Activated CD8-positive, alpha-beta memory T cell treated with anti-CD3 and anti-CD28 coated beads, Interleukin-2, amount 10 ng/mL, durations not matched to agents 7 days and 5 days (primary cell): ENCODE results near the gene CELF4. TPM values are rescaled to one million over a fixed set of nuclear protein-coding genes. Genes with fewer than 3 reads are reported as not detected.

Experiments
- ATAC-seq: fragments of 150-1000 bp; cut with Tn5 transposase; one replicate; pipeline ENCODE4 v1.10.0; 2021; ENCODE audit warnings: moderate library complexity
- CTCF ChIA-PET: fragments of 350-600 bp; sonication (Branson Sonifier 250); formaldehyde crosslinking; loops from one replicate; lab custom pipeline; 2021; ENCODE audit warnings: antibody characterized with exemption; lab: Charles Lee
- DNase-seq: peaks from one replicate; pipeline ENCODE4 v3.0.0-alpha.2; 2020
- H3K27ac Mint-ChIP-seq: one replicate; pipeline ENCODE4 v1.8.0; 2021; ENCODE audit warnings: mild to moderate bottlenecking, mixed read lengths
- H3K27me3 Mint-ChIP-seq: one replicate; pipeline ENCODE4 v1.8.0; 2021; ENCODE audit warnings: mixed read lengths
- H3K36me3 Mint-ChIP-seq: one replicate; pipeline ENCODE4 v1.8.0; 2021; ENCODE audit warnings: mild to moderate bottlenecking, mixed read lengths
- H3K4me1 Mint-ChIP-seq: one replicate; pipeline ENCODE4 v1.8.0; 2021; ENCODE audit warnings: mixed read lengths
- H3K4me3 Mint-ChIP-seq: one replicate; pipeline ENCODE4 v1.8.0; 2021; ENCODE audit warnings: mild to moderate bottlenecking, moderate library complexity, mixed read lengths
- H3K9me3 Mint-ChIP-seq: one replicate; pipeline ENCODE4 v1.8.0; 2022; ENCODE audit warnings: low read depth, mixed read lengths
- total RNA-seq, 2 experiments: library from RNA; stranded (reverse); gene quantifications; one replicate each; pipeline ENCODE4 v1.2.3, GENCODE V29; 2021

The CELF4 gene
- total RNA-seq, 2 experiments from 2014 or later: not detected

- Mint-ChIP-seq H3K27me3 (no peaks in the 10 kb centered on the region), H3K36me3 (no peaks in the 10 kb centered on the region), H3K4me3 (no peak overlapping the region), H3K4me1 (no peaks in the 10 kb centered on the region), H3K9me3 (no peaks in the 10 kb centered on the region), H3K27ac (no peak overlapping the region)
- ATAC-seq (no peak), DNase-seq (no peak)
- CTCF ChIA-PET: no interaction called here
Observed at GRCh38 chr18:37584952-37585695, 19.5 kb upstream of the CELF4 start.

- CTCF ChIA-PET: no interaction called here
- H3K36me3 Mint-ChIP-seq: no peaks in the 10 kb centered on the region
- H3K27me3 Mint-ChIP-seq: no peaks in the 10 kb centered on the region
- ATAC-seq (no peak), DNase-seq (no peak)
- H3K4me3 Mint-ChIP-seq: no peak overlapping the region
- no peaks in the 10 kb centered on the region for H3K9me3 Mint-ChIP-seq
- no peak overlapping the region for H3K27ac Mint-ChIP-seq
- no peaks in the 10 kb centered on the region for H3K4me1 Mint-ChIP-seq
Observed at GRCh38 chr18:37584217-37584616, 18.6 kb upstream of the CELF4 start.

GRCh38 chr18:37582261-37582660 lies 16.7 kb upstream of the CELF4 start:
- no peak for DNase-seq
- CTCF ChIA-PET: no interaction called here
- H3K27ac Mint-ChIP-seq: no peak overlapping the region
- H3K9me3 Mint-ChIP-seq: no peaks in the 10 kb centered on the region
- no peak overlapping the region for H3K4me3 Mint-ChIP-seq
- no peaks in the 10 kb centered on the region for H3K36me3 Mint-ChIP-seq
- no peak for ATAC-seq
- H3K4me1 Mint-ChIP-seq: no peaks in the 10 kb centered on the region
- H3K27me3 Mint-ChIP-seq: no peaks in the 10 kb centered on the region

- no peak overlapping the region for H3K4me3 Mint-ChIP-seq
- no peak overlapping the region for H3K27ac Mint-ChIP-seq
- DNase-seq (no peak), ATAC-seq (no peak)
- no peaks in the 10 kb centered on the region for H3K36me3 Mint-ChIP-seq
- no peaks in the 10 kb centered on the region for H3K27me3 Mint-ChIP-seq
- H3K9me3 Mint-ChIP-seq: no peaks in the 10 kb centered on the region
- H3K4me1 Mint-ChIP-seq: no peaks in the 10 kb centered on the region
- CTCF ChIA-PET: no interaction called here
Observed at GRCh38 chr18:37578886-37579513, 13.4 kb upstream of the CELF4 start.

- no peak for ATAC-seq
- no peak for DNase-seq
- H3K27me3 Mint-ChIP-seq: no peaks in the 10 kb centered on the region
- H3K4me1 Mint-ChIP-seq: no peaks in the 10 kb centered on the region
- no peaks in the 10 kb centered on the region for H3K9me3 Mint-ChIP-seq
- H3K27ac Mint-ChIP-seq: no peak overlapping the region
- CTCF ChIA-PET: no interaction called here
- no peaks in the 10 kb centered on the region for H3K36me3 Mint-ChIP-seq
- no peak overlapping the region for H3K4me3 Mint-ChIP-seq
Observed at GRCh38 chr18:37578182-37578678, 12.6 kb upstream of the CELF4 start.

- Mint-ChIP-seq H3K4me1 (no peaks in the 10 kb centered on the region), H3K36me3 (no peaks in the 10 kb centered on the region), H3K9me3 (no peaks in the 10 kb centered on the region), H3K27ac (no peak overlapping the region), H3K4me3 (no peak overlapping the region), H3K27me3 (no peaks in the 10 kb centered on the region)
- CTCF ChIA-PET: no interaction called here
- DNase-seq (peak; percentile 8), ATAC-seq (no peak)
Observed at GRCh38 chr18:37577051-37577611, 11.5 kb upstream of the CELF4 start.

GRCh38 chr18:37575646-37576045 lies 10.0 kb upstream of the CELF4 start:
- CTCF ChIA-PET: no interaction called here
- no peaks in the 10 kb centered on the region for H3K27me3 Mint-ChIP-seq
- ATAC-seq (no peak), DNase-seq (peak; percentile 7)
- no peak overlapping the region for H3K4me3 Mint-ChIP-seq
- H3K4me1 Mint-ChIP-seq: no peaks in the 10 kb centered on the region
- no peaks in the 10 kb centered on the region for H3K9me3 Mint-ChIP-seq
- no peak overlapping the region for H3K27ac Mint-ChIP-seq
- H3K36me3 Mint-ChIP-seq: no peaks in the 10 kb centered on the region

- Mint-ChIP-seq H3K27me3 (peaks cover 15% of the 10 kb centered on the region), H3K36me3 (no peaks in the 10 kb centered on the region), H3K9me3 (no peaks in the 10 kb centered on the region), H3K4me1 (no peaks in the 10 kb centered on the region), H3K27ac (no peak overlapping the region), H3K4me3 (no peak overlapping the region)
- CTCF ChIA-PET: no interaction called here
- ATAC-seq (no peak), DNase-seq (peak; percentile 15)
Observed at GRCh38 chr18:37574113-37574512, 8.5 kb upstream of the CELF4 start.

GRCh38 chr18:37572736-37573135 lies 7.1 kb upstream of the CELF4 start:
- no peaks in the 10 kb centered on the region for H3K36me3 Mint-ChIP-seq
- no peak overlapping the region for H3K4me3 Mint-ChIP-seq
- ATAC-seq (no peak), DNase-seq (peak; percentile 16)
- H3K4me1 Mint-ChIP-seq: peaks cover 3% of the 10 kb centered on the region
- H3K27ac Mint-ChIP-seq: no peak overlapping the region
- CTCF ChIA-PET: no interaction called here
- H3K27me3 Mint-ChIP-seq: peaks cover 27% of the 10 kb centered on the region
- H3K9me3 Mint-ChIP-seq: no peaks in the 10 kb centered on the region

GRCh38 chr18:37571266-37571665 lies 5.7 kb upstream of the CELF4 start:
- H3K9me3 Mint-ChIP-seq: no peaks in the 10 kb centered on the region
- H3K27ac Mint-ChIP-seq: no peak overlapping the region
- ATAC-seq (no peak), DNase-seq (no peak)
- peaks cover 33% of the 10 kb centered on the region for H3K27me3 Mint-ChIP-seq
- CTCF ChIA-PET: no interaction called here
- no peak overlapping the region for H3K4me3 Mint-ChIP-seq
- no peaks in the 10 kb centered on the region for H3K36me3 Mint-ChIP-seq
- H3K4me1 Mint-ChIP-seq: peaks cover 6% of the 10 kb centered on the region

- ATAC-seq: no peak
- H3K27ac Mint-ChIP-seq: no peak overlapping the region
- H3K4me1 Mint-ChIP-seq: peaks cover 8% of the 10 kb centered on the region
- H3K4me3 Mint-ChIP-seq: no peak overlapping the region
- CTCF ChIA-PET: no interaction called here
- DNase-seq: no peak
- H3K27me3 Mint-ChIP-seq: peaks cover 39% of the 10 kb centered on the region
- H3K36me3 Mint-ChIP-seq: peaks cover 2% of the 10 kb centered on the region
- no peaks in the 10 kb centered on the region for H3K9me3 Mint-ChIP-seq
Observed at GRCh38 chr18:37570336-37570930, 4.8 kb upstream of the CELF4 start.

GRCh38 chr18:37568671-37569070 lies 3.1 kb upstream of the CELF4 start:
- Mint-ChIP-seq H3K9me3 (no peaks in the 10 kb centered on the region), H3K27ac (no peak overlapping the region), H3K4me3 (no peak overlapping the region), H3K4me1 (peaks cover 8% of the 10 kb centered on the region), H3K36me3 (peaks cover 2% of the 10 kb centered on the region), H3K27me3 (peaks cover 57% of the 10 kb centered on the region)
- no peak for ATAC-seq
- CTCF ChIA-PET: no interaction called here
- no peak for DNase-seq

GRCh38 chr18:37567994-37568359 lies 2.4 kb upstream of the CELF4 start:
- no peak for ATAC-seq
- no peak overlapping the region for H3K27ac Mint-ChIP-seq
- H3K9me3 Mint-ChIP-seq: no peaks in the 10 kb centered on the region

More at GRCh38 chr18:37567994-37568359, 2.4 kb upstream of the CELF4 start:
- peaks cover 60% of the 10 kb centered on the region for H3K27me3 Mint-ChIP-seq
- DNase-seq: no peak
- CTCF ChIA-PET: no interaction called here
- H3K36me3 Mint-ChIP-seq: peaks cover 2% of the 10 kb centered on the region
- H3K4me1 Mint-ChIP-seq: peaks cover 8% of the 10 kb centered on the region
- no peak overlapping the region for H3K4me3 Mint-ChIP-seq
